Muscle layer of colon (tissue), 2 donors: ENCODE results near the gene AKAP13.
"Not testable (repeated sequence)": the region's sequence is repeated elsewhere in the genome, so short reads cannot be mapped to it uniquely, and the experiment has no call there.

Experiments used
- H3K27ac ChIP-seq: one replicate; pipeline ENCODE4 v1.7.0; 2013; ENCODE audit warnings: low read depth, mild to moderate bottlenecking, low read length, moderate library complexity
- H3K27me3 ChIP-seq, 2 donors: one replicate each; pipeline ENCODE4 v1.7.0; 2013; ENCODE audit warnings: low read length in 2 of 2, mild to moderate bottlenecking in 2 of 2; ENCODE audit not compliant: insufficient read depth in 2 of 2, control insufficient read depth in 1 of 2
- H3K36me3 ChIP-seq: one replicate; pipeline ENCODE4 v1.7.0; 2013; ENCODE audit warnings: mild to moderate bottlenecking, low read length; ENCODE audit not compliant: insufficient read depth
- H3K4me1 ChIP-seq: one replicate; pipeline ENCODE4 v1.7.0; 2013; ENCODE audit warnings: mild to moderate bottlenecking, low read length; ENCODE audit not compliant: insufficient read depth
- H3K4me3 ChIP-seq, 2 donors: one replicate each; pipeline ENCODE4 v1.7.0; 2013; ENCODE audit warnings: low read length in 2 of 2, low read depth in 1 of 2, mild to moderate bottlenecking in 1 of 2, moderate library complexity in 1 of 2
- H3K9ac ChIP-seq: one replicate; pipeline ENCODE4 v1.7.0; 2013; ENCODE audit warnings: low read length
- H3K9me3 ChIP-seq: one replicate; pipeline ENCODE4 v1.7.0; 2013; ENCODE audit warnings: mild to moderate bottlenecking, low read length
- donor health status: abdominal sarcoma.
- donor health status: Adenocarcinoma of cecum.

Gene AKAP13

GRCh38 chr15:85795337-85796305 is 415.2 kb downstream of the AKAP13 start:
- peaks cover 19% of the 10 kb centered on the region for H3K4me1 ChIP-seq
- H3K36me3 ChIP-seq = no peaks in the 10 kb centered on the region
- H3K9ac ChIP-seq = no peak overlapping the region
- no peaks in the 10 kb centered on the region for H3K27me3 ChIP-seq
- no peak overlapping the region for H3K27ac ChIP-seq
- no peaks in the 10 kb centered on the region for H3K9me3 ChIP-seq
- peak overlapping the region; percentile 22 to 64 for H3K4me3 ChIP-seq

- H3K9me3 ChIP-seq, H3K4me3 ChIP-seq, H3K27me3 ChIP-seq, H3K27ac ChIP-seq, H3K9ac ChIP-seq, H3K36me3 ChIP-seq: not testable (repeated sequence)
- peaks cover 19% of the 10 kb centered on the region for H3K4me1 ChIP-seq
Observed at GRCh38 chr15:85796371-85796770, 416.0 kb downstream of the AKAP13 start.
